GM19438 (cell line): ENCODE results near the gene MYL2.

Source experiments
- ATAC-seq: cut with Tn5 transposase; IDR thresholded peaks from one replicate; pipeline ENCODE4 v1.9.1; 2021; ENCODE audit warnings: low read depth; ENCODE audit not compliant: unreplicated experiment

Gene MYL2

DNA sequence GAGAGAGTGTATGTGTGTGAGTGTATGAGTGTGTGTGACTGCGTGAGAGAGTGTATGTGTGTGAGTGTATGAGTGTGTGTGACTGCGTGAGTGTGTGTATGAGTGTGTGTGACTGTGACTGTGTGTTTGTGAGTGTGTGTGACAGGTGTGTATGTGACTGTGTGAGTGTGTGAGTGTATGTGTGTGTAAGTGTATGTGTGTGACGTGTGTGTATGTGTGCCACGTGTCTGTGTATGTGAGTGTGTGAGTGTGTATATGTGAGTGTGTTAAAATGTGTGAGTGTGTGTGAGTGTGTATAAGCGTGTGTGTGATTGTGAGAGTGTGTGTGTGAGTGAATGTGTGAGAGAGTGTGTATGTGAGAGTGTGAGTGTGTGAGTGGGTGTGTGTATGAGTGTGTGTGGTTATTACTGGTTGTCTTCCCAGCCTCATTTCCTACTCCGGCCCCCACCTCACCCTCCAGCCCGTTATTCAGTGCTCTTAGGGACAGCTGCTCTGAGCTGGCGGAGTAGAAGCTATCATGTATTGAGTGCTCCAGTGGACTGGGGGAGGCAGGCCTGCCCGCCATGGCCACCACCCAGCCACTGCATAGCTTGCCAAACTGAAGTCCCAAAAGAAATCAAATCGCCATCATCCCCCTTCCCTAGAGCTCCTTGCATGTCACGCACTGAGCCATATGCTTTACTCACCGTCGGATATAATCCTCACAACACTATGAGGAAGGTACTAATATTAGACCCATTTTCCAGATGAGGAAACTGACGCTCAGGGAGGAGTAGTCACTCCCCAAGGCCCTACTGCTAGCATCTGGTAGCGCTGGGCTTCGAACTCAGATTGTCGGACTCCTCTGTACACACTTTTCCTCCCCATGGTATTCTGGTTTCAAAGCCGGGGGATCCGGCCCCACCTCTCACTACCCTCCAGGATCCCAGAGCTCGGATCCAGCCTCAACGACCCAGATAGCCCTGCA is 10.3 kb upstream of the MYL2 start:
- ATAC-seq = no peak

DNA sequence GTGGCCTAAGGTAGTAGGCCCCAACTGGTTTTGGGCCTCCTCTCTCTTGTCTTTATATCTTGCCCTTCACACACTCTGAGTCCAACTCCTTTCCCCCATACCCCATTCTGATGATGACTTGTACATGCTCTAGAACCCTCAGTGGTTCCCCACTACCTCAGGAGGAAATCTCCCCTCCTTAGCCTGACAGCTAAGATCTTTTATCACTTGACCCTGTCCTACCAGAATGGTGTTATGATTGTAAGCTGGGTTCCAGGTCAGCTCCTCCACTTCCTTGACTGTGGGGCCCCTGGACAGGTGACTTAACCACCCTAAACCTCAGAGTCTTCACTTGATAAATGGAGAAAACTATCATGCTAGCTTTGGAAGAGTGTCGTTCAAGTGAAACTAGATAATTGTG is 9.4 kb upstream of the MYL2 start:
- no peak for ATAC-seq

DNA sequence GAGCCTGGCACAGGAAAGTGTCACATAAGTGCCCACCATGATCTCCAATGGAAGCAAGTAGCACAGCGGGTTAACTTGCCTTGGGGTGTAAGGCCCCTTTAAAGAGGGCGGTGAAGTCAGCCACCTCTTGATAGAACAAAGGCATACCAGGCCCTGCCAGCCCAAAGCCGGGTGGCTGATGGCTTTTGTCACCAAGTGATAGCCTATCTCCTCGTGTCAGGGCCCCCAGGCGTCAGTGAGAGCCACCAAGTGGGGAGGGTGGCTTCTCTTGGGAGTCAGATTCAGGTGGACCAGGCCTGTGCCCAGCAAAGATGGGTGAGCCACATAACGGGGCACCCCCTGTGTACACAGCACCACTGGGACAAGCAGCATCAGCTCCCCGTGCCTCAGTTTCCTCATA is 8.3 kb upstream of the MYL2 start:
- ATAC-seq = no peak

DNA sequence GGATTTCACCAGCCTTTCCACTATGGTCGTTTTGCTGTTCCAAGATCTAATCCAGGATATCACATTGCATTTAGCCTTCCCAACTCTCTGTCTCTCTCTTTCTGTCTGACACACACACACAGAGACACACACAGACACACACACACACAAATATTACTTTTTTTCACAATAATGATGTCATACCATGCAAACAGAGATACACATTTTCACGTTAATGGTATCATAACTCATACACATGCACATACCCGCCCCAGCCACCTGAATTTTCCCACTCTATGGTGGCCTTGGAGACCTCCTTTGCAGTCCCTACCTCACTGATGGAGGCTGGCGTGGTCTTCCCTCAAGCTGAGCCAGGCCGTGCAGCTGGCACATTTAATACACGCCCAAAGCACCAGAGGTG is 7.2 kb upstream of the MYL2 start:
- no peak for ATAC-seq

DNA sequence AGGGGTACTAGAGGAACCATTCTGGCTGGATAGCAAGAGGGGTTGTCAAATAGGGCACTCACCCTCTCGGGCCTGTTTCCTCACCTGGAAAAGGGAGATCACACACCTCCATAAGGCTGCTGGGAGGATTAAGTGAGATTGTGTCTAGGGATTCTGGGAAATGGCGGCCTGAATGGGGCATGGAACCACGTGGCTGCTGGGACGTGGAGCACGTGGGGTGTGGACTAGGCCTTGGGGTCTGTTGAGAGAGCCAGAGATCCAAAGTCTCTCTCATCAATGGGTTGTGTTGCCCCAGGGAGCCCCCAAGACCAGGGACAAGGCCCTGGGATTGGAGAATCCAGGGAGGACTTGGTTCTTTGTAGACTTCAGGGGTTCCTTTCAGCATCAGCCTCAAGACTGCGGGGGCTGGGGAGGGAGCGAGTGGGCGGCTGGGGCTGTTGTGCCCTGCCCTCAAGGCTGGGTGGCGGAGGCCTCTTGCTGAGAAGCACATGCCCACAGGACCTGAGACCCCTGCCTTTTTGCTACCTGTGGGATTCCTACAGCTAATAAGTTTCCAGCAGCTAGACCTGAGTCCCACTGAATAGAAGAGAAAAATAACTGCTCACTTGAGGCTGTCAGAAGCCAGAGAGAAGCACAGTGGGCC is 3.4 kb upstream of the MYL2 start:
- no peak for ATAC-seq

DNA sequence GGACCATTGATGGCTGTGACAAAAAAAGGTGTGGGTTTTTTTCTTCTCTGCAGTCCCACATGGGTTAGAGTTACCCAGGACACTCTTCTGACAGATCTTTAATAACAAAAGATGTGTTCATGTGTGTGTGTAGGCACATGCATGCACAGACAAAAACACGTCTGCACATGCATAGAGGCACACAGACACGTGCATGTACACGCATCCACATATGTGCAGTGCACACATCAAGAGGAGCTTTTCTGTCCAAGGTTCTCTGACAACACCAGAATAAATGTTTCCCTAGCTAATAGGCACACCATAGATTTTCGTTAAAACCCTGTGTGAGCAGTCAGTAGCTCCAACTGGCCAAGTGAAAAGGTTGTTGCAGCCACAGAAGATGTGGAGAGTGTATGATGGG is 2.8 kb upstream of the MYL2 start:
- ATAC-seq = no peak

DNA sequence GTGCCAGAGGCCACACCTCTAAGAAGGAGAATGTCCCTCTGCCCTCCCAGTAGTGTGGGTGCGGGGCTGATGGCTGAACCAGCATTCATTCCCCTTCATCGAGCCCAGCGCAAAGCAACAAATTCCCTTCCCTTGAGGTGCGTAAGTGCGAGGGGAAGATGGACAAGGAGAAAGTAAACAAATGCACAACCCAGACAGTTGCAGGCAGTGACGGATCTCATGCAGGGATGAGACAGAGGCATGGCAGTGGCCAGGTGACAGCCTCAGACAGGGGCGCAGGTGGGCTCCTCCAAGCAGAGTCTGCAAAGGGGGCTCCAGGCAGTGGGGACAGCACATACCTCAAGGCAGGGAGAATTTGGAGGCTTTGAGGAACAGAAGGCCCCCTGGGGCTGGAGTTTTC is 2.3 kb upstream of the MYL2 start:
- ATAC-seq = no peak

DNA sequence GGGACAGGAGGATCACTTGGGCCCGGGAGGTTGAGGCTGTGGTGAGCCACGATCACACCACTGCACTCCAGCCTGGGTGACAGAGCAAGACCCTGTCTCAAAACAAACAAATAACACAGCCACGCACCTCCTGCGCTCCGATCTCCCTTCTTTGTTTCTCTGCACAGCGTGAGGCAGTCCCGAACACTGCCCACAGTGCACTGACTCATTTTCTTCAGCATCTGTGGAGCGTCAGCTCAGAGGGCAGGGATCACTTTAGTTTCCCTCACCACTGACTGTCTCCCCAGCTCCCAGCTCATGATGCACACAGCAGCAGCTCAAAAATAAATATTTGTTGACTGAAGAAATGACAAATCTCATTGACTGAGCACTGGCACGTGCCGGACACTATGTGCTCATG is 883 bp upstream of the MYL2 start:
- no peak for ATAC-seq

DNA sequence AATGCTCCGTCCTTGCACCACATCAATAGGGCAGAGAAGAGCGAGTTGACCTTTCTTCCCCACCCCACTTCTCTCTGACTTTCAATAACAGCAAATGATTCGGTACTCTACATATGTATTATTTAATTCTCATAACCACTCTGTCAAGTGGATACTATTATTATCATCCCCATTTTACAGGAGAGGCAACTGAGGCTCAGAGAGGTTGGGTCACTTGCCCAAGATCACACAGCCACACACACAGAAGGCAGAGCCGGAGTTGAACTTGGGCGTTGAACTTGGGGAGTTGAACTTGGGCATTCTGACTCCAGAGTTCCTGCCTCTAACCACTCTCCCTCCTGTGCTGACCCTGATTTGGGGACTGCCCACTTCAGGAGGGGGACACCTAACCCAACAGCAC is 659 bp downstream of the MYL2 start:
- no peak for ATAC-seq

DNA sequence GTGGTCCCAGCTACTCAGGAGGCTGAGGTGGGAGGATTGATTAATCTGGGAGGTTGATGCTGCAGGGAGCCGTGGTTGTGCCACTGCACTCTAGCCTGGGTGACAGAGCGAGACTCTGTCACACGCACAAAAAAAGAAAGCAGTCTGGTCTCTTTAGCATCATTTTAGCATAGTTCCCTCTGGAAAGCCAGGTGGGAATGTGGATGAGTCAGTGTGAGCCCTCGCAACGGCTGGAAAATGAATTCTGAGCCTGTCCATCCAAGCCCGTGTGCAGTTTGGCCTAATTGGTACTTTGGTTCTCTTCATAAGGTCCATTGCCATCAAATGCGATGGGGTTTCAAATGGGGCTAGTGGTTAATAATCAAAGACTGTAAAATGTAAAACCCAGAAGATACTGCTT is 2.4 kb downstream of the MYL2 start:
- no peak for ATAC-seq

DNA sequence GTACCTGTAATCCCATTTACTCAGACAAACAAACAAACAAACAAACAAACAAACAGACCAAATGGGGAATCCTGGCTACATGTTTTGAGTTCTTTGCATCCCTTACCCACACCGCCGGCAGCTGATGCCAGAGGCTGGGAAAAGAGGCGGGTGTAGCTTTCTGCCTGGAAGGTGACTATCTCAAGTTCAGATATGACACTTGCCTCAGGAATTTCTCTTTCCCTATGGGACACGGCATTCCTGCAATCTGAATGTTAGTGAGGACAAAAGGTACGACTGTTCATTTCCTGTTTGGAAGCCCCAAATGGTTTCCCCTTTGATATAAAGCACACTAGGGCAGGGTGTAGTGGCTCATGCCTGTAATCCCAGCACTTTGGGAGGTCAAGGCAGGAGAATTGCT is 2.9 kb downstream of the MYL2 start:
- ATAC-seq = no peak

DNA sequence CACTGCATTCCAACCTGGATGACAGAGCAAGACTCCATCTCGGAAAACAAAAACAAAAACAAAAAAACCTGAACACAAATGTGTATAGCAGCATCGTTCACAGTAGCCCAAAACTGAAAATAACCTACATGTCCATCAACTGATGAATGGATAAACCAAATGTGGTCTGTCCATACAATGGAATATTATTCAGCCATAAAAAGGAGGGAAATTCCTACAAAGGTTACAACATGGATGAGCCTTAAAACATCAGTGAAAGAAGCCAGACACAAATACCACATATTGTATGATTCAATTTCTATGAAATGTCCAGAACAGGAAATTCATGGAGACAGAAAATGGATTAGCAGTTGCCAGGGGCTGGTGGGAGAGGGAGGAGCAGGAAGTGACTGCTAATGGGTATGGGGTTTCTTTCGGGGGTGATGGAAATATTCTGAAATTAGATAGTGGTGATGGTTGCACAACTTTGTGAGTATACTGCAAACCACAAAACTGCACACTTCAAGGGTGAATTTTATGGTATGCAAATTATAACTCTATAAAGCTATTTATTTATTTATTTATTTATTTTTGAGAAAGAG is 4.0 kb downstream of the MYL2 start:
- no peak for ATAC-seq

DNA sequence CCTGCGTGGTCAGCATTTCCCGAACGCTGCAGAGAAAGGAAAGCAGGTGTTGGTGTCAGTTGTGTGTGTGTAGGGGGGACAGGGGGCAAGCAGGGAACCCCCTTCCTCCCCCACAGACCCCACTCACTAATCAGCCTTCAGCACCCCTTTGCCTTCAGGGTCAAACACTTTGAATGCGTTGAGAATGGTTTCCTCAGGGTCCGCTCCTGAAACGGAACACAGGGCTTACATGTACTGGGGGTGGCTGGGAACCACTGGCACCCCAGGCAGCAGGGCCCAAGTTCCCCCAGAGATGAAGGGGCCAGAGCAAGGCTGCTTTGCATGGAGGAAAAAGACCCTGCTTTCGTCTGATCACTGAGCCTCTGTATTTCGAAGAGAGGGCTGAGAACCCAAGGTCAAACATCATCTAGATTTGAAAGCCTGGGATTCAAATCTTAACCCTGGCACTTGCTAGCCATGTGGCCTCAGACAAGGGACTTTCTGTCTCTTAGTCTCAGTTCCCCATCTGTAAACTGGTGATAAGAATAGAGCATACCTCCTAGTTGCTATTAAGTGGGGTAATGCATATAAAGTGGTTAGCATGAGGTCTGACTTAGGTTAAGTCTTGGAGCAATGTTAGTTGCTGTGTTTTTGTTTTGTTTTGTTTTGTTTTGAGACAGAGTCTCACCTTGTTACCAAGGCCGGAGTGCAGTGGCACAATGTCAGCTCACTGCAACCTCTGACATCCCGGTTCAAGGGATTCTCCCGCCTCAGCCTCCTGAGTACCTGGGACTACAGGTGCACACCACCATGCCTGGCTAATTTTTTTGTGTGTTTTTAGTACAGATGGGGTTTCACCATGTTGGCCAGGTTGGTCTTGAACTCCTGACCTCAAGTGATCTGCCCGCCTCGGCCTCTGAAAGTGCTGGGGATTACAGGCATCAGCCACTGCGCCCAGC is 7.0 kb downstream of the MYL2 start:
- ATAC-seq = peak; percentile 97

DNA sequence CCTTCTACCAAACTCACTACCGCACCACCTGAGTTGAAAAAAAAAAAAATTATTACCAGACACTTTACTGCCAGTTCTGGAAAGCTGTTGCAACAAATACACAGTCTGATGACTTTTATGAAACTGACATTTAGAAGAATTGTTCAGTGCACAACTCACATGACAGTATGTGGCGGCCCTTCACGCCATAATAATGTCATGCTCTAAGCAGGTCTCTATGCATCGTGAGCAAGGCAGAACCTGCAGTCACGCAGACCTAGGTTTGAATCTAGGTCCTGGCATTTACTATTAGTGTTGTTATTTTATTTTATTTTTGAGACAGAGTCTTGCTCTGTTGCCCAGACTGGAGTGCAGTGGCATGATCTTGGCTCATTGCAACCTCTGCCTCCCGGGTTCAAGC is 8.1 kb downstream of the MYL2 start:
- no peak for ATAC-seq

DNA sequence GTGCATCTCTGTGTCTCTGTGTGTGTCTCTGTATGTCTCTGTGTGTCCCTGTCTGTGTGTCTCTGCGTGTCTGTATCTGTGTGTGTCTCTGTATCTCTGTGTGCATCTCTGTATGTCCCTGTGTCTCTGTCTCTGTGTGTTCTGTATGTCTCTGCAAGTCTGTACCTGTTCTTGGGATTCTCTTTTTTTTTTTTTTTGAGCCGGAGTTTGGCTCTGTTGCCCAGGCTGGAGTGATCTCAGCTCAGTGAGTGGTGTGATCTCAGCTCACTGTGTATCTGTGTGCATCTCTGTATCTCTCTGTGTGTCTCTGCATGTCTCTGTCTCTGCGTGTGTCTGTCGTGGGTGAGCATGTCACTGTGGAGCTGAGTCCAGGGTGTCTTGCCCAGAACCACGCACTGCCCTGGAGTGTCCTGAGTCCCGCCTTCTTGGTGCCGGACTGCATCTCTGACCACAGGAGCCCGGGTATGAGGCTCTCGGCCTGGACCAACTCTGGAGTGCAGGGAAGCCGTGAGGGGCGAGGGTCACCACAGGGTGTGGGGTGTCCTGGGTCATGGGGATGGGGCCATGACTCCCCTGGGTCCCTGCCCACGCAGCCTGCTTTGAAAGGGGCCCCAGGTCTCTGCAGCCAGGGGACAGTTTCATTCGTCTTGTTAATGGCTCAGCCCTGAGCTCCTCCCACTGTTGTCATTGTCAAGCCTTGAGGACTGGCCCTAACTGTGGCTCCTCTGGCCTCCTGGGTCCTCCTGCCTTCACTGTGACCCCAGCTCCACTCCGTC is 11.8 kb downstream of the MYL2 start:
- no peak for ATAC-seq

DNA sequence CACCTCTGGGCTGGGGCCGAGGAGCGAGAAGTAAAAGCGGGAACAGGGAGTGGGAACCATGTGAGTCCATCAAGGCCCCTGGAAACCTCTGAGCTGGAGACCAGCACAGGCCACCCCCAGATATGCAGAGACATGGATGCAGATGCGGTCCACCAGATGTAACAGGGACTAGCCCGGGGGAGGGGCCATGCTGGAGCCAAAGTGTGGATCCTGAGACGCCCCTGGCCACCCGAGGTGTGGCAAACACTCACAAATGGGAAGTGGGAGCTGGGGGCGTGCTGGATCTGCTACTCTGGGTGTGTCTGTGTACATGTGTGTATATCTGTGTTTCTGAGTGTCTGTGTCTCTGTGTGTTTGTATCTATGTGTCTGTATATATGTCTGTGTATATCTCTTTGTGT is 12.8 kb downstream of the MYL2 start:
- ATAC-seq = no peak

DNA sequence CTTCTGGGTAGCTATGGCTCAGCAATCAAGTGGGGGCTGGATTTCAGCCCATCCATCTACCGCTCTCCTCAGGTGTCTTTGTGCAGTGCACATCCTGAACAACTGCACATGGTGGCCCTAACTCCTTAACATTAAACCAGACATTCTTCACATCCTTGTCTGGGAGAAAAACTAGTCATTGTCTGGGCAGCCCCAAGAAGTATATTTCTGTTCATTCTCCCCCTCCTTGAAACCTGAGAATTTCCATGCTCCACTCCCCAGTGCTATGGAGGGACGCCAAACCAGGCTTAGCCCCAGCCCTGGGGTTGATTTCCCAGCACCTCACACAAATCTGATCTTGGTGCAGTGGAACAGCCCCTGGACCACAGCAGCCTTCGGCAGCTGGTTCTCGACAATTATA is 13.4 kb downstream of the MYL2 start:
- ATAC-seq = no peak

DNA sequence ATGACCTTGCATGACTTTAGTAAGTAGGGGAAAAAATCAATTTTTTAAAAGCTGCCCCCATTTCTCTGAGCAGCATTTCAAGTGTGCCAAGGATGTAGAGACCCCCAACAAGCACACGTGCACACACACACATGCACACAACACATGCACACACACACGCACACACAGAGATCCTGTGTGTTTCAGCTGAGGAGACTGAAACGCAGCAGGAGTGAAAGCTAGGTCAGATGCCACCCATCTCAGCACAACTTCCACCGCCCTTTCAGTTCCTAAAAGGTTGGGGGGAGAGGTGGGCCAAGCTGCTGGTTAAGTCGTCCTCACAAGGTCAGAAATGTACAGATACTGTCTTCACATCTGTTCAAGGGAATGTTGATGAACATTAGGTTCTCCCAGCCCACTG is 13.9 kb downstream of the MYL2 start:
- no peak for ATAC-seq

DNA sequence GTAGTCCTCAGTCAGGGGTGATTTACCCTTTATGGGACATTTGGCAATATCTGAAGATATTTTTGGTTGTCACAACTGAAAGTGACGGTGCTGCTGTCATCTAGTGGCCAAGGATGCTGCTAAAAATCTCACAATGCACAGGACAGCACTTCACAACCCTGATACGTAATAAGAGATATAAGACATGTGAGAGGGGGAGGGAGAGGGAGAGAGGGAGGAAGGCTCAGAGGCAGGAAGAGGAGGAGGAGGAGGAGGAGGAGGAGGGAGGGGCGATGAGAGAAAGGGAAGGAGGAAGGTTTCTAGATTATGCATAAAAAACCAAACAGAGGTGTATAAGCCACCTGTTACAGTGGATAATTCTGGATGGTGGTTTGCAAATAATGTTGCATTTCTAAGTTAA is 14.3 kb downstream of the MYL2 start:
- ATAC-seq = no peak

DNA sequence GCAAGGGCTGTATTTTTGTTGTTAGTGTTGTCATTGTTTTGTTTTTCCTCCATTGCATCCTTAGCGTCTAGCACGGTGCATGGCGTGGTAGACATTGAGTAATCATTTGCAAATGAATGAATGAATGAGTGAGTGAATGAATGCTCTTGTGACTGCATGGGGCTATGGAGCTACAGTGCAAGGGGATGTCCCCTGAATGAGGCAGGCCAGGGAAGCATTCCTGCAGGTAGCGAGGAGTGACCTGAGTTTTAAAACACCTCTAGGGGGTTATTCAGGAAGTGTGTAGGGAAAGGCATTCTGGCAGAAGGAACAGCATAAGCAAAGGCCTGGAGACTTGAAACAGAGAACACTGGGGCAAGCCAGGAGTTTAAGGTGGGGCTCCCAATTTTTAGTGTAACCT is 16.9 kb downstream of the MYL2 start:
- no peak for ATAC-seq
